Pancreas (tissue), 10 donors: ENCODE measurements around the gene RAB41. TPM values are rescaled to one million over a fixed set of nuclear protein-coding genes. Genes with fewer than 3 reads are reported as not detected.

Source experiments
- ATAC-seq, 4 donors: fragments of 200-7000 bp; cut with Tn5 transposase; one replicate each; pipeline versions ENCODE4 v1.8.0 to v1.9.1; 2020; ENCODE audit warnings: mild to moderate bottlenecking in 4 of 4, moderate library complexity in 4 of 4
- DNase-seq, 6 donors: peaks; one replicate each; pipeline ENCODE4 v3.0.0-alpha.2; 2020
- FAIRE-seq: peaks from 2 replicates; lab custom pipeline; 2012; peaks lifted over from hg19 to GRCh38; lab: Jason Lieb, UNC
- H3K27ac ChIP-seq, 4 donors: fragments of 200-600 bp; sonication (generic); 1 replicate in 3 of 4; 2 replicates in 1 of 4; pipeline versions ENCODE4 v1.5.0 to v1.8.0; 2020
- H3K27me3 ChIP-seq, 4 donors: fragments of 200-600 bp; one replicate each; pipeline ENCODE4 v1.8.0; 2021
- H3K36me3 ChIP-seq, 3 donors: fragments of 200-600 bp; sonication (generic) in 1 of 3; one replicate each; pipeline versions ENCODE4 v1.5.0 to v1.8.0; 2020 to 2021
- H3K4me1 ChIP-seq, 3 donors: fragments of 200-600 bp; one replicate each; pipeline ENCODE4 v1.8.0; 2021
- H3K4me3 ChIP-seq, 4 donors: fragments of 200-600 bp; sonication (generic) in 2 of 4; one replicate each; pipeline versions ENCODE4 v1.5.0 to v1.8.0; 2020 to 2021
- H3K9me3 ChIP-seq, 4 donors: fragments of 200-600 bp; one replicate each; pipeline ENCODE4 v1.8.0; 2021
- CTCF ChIP-seq, 4 donors: fragments of 200-600 bp; sonication (generic) in 3 of 4; IDR thresholded peaks; one replicate each; pipeline versions ENCODE4 v1.5.0 to v1.8.0; 2021; ENCODE audit warnings: antibody characterized with exemption in 4 of 4
- WGBS, 2 donors: extraction: QIAGEN DNeasy Blood & Tissue Kit; methylation state at CpG; one replicate each; pipeline ENCODE4 v1.1.7; 2013; 5-methylcytosine and 5-hydroxymethylcytosine counted together
- intact Hi-C, 3 donors: fragments of 100-400 bp; cut with DNase I; formaldehyde crosslinking; loops; one replicate each; pipeline versions ENCODE4 v1.11.1 to v1.14.2; 2022
- polyA plus RNA-seq, 2 donors: library from polyadenylated mRNA; stranded (reverse); fragments of 200-250 nt; gene quantifications; one replicate each; pipeline ENCODE4 v1.2.3, GENCODE V29; 2013
- total RNA-seq, 6 donors: library from RNA; stranded (reverse); fragmentation: NEBNext Ultra II Directional in 4 of 6; extraction: Animal tissue kit (Norgen Biotek cat#: 25700) in 4 of 6; gene quantifications; one replicate each; pipeline versions ENCODE4 v1.2.1 to v1.2.4, GENCODE V29; 2021 to 2023
- donor health status: healthy with polysubstance abuse.
- donor health status: DM: no; HTN: no; CAD: no; lungs with moderate emphysema.
- donor health status: DM: no; HTN: no; CAD: no.
- donor health status: control.
- donor health status: control.
- donor health status: Bipolar disorder and iron deficiency.
- donor health status: DM: yes; HTN: yes; CAD: no.
- donor health status: DM: no; HTN: no; CAD: no.
- donor health status: DM: no; HTN: no; CAD: no.
- donor health status: DM: yes; HTN: yes; CAD: no.

Gene RAB41
- total and polyA plus RNA-seq, 8 donors = not detected

DNA sequence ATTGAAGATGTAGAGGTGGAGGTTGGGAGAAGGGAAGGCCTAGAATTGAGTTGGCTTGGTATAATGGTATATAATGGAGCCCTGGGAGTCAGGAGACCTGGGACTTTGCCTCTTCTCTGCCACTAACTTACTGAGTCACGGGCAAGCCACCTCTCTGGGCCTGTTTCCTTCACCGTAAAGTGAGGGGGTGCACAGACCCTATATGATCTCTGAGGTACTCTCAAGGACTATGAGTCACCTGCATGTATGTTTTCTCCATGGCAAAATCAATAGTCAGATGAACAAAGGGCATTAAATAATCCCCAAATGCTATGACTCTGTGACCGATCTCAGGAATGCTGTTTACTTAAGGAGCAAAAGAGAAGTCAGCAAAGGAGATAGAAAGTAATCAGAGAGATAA is 27.1 kb upstream of the RAB41 start:
- no peak for ATAC-seq
- 87 to 96% methylated on average over 3 of the region's 3 CpGs for WGBS, 2 donors
- TF ChIP-seq CTCF (IDR thresholded peaks at IDR 0.05) = no peak
- no peak for DNase-seq
- Histone ChIP-seq H3K9me3 (no peaks in the 10 kb centered on the region), H3K27ac (no peak overlapping the region), H3K27me3 (peaks cover 0 to 14% (median 0%) of the 10 kb centered on the region in 4 donors), H3K4me1 (no peaks in the 10 kb centered on the region), H3K4me3 (no peak overlapping the region), H3K36me3 (no peaks in the 10 kb centered on the region)
- intact Hi-C loops = no loop called here
- no peak for FAIRE-seq

DNA sequence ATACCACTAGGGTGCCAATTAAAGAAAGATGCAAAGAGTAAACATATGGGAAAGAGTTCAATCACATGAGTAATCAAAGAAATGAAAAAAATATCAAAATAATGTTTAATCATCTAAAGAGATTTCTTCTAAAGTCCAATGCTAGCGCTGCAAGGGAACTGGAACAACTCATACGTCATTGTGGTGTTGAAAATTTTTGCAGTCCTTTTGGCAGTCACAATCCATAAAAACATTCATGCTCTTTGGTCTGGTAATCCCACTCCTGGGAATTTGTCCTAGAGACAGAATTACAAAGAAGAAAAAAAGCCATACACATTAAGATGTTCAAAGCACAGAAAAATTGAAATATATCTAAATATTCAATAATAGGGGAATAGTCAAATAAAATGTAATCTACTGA is 26.5 kb upstream of the RAB41 start:
- TF ChIP-seq CTCF (IDR thresholded peaks at IDR 0.05) = no peak
- no peaks in the 10 kb centered on the region for H3K4me1 ChIP-seq
- DNase-seq (no peak), ATAC-seq (no peak), FAIRE-seq (peak; percentile 45)
- intact Hi-C loops = no loop called here
- 88 to 91% methylated on average over 2 of the region's 2 CpGs for WGBS, 2 donors
- peaks cover 0 to 14% (median 0%) of the 10 kb centered on the region in 4 donors for H3K27me3 ChIP-seq
- no peak overlapping the region for H3K4me3 ChIP-seq
- H3K36me3 ChIP-seq = no peaks in the 10 kb centered on the region
- H3K27ac ChIP-seq = no peak overlapping the region
- no peaks in the 10 kb centered on the region for H3K9me3 ChIP-seq

- Histone ChIP-seq H3K27ac (no peak overlapping the region), H3K4me1 (no peaks in the 10 kb centered on the region), H3K9me3 (no peaks in the 10 kb centered on the region), H3K27me3 (peaks cover 0 to 3% (median 0%) of the 10 kb centered on the region in 4 donors), H3K36me3 (no peaks in the 10 kb centered on the region), H3K4me3 (no peak overlapping the region)
- intact Hi-C loops = no loop called here
- no peak for FAIRE-seq
- DNase-seq = no peak
- no peak for ATAC-seq
- TF ChIP-seq CTCF (IDR thresholded peaks at IDR 0.05) = no peak
- WGBS, 2 donors = 55 to 84% methylated on average over 5 of the region's 5 CpGs
Observed at GRCh38 chrX:70257423-70258288, 24.3 kb upstream of the RAB41 start.

GRCh38 chrX:70260104-70260503 is 21.9 kb upstream of the RAB41 start, which contains the start of gene P2RY4:
Gene P2RY4, minus strand, starts transcription at chrX:70260204. Its CDS starts 580 bp downstream, at chrX:70259624.
- H3K36me3 ChIP-seq = no peaks in the 10 kb centered on the region
- no peak for ATAC-seq
- no peak for TF ChIP-seq CTCF (IDR thresholded peaks at IDR 0.05)
- no peak within 1 kb of the TSS for H3K4me3 ChIP-seq
- DNase-seq = no peak
- H3K27ac ChIP-seq = no peak within 1 kb of the TSS
- intact Hi-C loops = no loop called here
- H3K4me1 ChIP-seq = no peaks in the 10 kb centered on the region
- peaks cover 0 to 3% (median 0%) of the 10 kb centered on the region in 4 donors for H3K27me3 ChIP-seq
- H3K9me3 ChIP-seq = no peaks in the 10 kb centered on the region
- FAIRE-seq = no peak
- 64 to 68% methylated on average over 4 of the region's 4 CpGs for WGBS, 2 donors
